GM21390 (cell line): Measurements from ENCODE around the gene ALKBH3.

Experiments used
- ATAC-seq: cut with Tn5 transposase; IDR thresholded peaks from one replicate; pipeline ENCODE4 v1.9.1; 2021; ENCODE audit not compliant: unreplicated experiment

Gene ALKBH3

DNA sequence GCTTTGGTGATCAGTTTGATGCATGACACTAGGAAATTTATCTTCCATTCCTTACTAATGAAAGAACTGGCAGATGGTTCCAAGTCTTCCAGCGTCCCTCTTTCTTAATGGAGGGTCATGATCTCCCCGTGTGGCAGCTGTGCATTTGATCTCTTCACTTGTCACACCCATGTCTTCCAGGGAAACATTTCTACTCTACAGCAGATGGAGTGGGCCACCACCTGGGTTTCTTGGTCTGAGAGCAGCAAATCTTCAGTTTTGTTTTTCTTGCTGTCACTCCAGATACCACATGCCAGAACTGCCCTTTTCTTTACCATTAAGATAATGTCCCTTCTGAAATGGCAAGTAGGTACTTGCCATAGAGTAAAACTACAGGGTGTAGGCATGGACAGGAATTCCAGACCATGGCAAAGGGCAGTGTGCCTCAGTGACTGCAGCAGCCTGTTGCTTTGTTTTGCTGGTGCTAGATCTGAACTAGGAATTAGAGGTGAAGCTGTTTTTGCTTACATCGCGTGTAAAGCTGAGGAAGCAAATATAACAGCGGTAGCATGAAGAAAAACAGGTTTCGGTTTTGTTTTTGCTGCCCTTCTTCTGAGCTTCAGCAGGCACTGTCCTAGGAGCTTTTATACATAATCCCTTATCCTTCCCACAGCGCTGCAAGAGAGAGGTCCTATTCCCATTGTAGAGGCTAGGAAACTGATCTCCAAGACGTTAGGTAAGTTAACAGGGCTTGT lies 41.1 kb downstream of the ALKBH3 start:
- no peak for ATAC-seq

DNA sequence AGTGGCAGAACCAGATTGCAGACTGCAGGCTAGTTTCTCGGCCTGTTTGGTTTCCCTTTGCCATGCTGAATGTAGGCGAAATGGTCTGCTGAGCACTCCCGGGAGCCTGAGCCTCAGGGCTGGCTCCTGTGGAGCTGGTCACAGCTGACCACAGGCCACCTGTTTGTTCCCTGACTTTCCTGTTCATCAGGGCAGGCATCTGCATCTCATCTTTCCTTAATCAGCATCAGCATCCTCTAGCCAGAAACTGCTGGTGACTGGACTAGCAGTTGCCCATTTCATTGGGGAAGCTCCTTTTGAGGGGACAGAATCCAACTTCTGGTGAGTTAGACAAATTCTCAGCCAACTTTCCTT lies 41.6 kb downstream of the ALKBH3 start:
- ATAC-seq, result no peak

DNA sequence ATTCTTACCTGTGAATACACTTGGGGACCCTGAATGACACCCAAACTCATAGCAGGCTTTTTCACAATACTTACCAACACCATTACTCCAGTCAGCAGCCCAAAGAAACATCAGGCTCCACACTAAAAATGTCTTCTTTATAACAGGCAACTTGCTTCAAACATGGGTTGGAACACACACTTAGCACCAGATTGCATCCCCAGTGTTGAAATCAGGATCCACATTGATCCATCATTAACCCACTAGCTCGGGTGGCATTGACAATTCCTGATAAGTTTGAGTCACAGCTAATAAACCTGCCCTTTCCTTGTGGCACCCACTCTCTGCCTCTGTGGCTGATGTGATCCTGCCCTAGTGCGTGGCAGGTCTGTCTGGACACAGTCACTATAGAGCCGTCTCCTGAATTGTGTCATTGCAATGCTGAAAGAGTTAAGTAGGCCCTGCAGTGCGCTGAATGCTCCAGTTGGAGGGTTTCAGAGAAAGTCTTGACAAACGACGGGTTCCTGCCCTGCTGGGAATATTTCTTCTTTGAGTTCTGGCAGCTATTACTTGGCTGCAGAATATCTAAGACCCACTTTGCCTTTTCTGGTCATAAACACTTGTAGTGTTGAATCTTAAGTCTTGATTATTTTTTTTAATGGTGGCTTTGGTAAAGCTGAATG lies 42.2 kb downstream of the ALKBH3 start:
- no peak for ATAC-seq

DNA sequence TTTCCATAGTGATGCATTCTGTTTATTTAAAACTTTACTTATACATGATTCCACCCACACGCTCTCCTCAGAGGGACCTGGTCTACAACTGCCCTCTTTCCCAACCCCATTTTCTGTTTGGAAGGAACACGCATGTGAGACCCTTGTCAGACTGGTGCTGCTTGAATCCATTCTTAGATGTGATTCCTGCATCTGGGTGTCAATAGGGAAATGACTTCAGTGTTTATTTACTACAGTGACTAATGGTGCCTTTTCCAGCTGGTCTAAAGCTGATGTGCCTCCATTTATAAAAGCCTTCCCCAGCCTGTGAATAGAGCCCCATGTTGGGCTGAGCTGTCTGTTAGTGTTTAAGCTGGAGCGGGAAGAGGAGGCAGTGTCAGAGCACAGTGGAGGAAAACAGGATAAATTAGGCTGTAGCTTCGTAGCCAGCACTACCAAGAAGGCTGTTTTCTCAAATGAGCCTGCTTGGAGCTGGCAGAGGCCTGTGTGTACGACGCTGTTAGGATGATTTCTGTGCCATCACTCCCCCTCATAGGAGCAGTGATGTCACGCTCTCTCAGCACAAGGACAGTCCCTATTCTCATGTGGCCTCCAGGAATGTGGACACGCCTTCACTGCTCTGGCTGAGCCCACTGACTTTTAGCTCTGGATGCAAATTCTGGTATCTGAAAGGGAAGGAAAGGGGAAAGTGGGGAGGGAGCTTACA lies 42.9 kb downstream of the ALKBH3 start:
- ATAC-seq, result no peak

DNA sequence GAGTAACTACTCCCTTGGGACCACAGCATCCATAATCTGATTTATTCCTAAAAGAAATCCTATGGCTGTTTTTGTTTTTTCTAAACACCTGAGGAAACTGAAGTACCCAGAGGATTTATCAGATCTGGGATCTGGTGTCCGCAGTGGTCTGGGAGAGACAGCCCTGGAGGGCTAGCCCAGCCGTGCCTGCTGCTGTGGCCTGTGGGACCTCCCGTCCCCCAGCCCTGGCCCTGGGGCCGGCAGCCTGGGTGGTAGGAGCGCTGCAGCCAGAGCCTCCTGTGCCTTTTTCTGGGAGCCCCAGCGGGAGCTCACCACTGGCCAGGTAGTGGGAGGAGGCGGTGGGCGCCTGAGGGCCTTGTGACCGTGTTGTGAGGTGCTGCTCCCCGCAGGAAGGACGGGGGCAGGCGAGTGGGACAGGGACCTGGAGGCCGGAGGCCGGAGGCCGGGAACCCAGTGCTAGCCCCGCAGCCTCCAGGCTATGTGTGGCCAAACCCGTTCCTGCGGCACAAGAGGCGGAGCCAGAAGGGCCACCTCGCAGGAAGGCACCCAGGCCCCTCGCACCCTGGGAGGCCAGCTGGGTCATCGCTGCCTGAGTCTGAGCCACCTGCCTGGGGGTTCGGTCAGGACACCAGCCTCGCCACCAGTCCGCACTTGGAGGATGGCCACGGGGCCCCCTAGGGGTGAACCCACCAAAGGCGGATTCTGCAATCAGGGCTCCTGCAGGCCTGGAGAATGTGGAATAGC lies 43.7 kb downstream of the ALKBH3 start:
- ATAC-seq, result no peak

DNA sequence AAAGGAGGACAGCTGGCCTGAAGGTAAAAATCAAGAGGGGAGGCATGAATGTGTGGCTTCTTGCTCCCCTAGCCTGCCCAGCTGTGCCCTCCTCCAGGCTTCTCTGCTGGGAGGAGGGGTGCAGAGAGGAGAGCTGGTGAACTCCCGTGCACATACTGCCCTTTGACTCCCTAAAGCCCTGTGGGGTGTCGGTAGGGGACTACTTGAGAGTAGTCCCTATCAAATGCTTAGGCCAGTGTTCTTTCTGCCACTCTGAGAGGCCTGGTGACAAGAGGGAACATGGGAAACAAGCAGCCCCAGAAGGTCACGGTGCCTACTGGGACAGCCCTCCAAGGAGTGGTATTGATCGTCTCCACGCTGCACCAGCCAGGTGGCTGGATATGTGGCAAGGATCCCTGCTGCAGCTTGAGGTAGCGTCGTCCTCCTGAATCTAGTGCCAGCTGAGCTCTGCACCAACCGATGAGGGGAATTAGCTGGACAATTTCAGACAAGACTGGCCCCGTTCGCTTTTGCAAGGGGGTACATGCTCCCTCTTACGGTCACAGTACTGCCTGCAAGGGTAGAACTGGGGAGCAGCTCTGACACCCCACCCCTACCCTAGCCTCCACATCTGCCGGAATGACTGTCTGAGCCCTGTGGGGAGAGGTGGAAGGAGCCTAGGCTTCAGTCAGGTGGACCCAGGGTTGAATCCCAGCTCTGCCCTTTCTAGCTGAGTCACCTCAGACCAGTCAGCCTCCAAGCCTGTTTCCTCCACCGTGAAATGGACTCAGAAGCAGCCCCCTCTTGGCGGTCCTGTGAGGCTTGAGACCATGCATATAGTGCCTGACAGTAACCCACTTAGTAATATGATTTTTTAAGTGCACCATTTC lies 44.7 kb downstream of the ALKBH3 start:
- ATAC-seq, result no peak

DNA sequence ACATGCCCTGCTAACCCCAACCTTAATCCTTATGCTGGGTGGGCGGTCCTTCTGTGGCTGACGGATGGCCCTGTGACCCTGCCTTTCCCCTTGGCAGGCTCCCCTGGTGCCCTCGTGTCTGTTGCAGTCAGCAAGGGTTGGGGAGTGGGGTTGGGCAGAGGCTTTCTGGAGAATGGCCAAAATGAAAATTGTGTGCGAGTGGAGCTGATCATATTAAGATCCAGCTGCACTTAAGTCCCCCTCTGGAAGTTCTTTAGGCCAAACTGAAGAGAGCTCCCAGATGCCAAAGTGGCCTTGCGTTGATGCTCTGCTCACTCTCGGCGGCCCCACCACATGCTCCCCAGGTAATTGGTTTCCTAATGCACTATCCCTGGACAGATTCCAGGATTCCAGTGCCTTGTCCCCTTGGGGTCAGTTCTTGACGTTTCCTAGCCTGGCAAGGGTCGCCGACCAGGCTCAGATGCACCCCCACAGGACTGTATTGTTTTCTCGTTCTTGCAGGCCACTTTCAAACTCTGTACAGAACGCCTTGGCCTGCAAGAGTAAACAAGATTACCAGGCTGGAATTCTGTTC lies 45.4 kb downstream of the ALKBH3 start:
- ATAC-seq, result no peak

DNA sequence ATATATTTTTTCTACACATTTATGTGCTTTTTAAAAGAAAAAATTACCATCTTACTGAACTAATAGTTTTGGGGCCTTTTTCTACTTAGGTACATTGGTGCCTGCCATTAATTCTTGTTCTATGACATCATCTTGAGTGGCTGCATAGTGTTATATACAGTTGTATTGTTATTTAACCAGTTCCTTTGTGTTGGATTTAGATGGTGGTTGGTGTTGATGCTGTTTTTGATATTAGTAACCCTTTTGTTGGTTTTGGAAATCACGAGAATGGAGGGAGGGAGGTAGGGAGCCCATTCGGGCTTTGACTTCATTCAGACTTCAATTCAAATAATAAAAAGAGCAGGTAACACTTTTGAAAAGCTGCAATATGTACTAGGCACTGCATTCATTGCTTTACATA lies 46.4 kb downstream of the ALKBH3 start:
- ATAC-seq, result no peak

DNA sequence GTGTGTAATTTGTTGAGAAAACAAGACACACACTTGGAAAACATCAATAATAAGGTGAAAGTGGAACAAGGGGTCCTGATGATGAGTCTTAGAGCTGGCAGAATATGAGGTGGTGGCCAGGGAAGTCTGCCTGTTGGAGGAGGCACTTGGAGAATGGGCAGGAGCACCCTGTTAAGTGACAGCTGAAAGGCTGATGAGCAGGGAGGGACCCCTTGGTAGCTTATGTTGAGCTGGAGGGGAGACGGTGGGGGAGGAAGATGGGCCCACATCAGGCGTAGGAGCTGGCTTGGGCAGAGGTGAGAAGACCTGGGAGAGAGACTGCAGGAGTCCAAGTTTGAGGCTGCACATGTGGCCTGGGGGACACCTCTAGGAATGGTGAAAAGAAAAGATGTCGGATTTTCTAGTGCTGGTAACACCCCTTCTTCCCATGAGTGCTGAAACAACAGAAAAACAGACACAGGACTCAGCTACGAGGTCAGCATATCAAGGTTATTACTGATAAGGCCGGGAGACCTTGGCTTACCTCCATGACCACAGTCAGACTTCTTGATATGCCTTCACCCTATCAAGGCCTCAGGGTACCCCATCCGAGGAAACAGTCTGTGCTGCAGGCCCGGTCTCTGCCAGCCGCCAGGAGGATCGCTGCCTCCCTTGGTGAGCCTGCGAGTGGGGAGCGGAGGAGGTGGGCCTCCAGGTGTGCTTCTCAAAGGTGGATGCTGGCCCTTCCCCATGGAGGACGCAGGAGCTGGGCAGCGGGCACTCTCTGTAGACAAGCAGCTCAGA lies 47.5 kb downstream of the ALKBH3 start:
- ATAC-seq, result no peak

DNA sequence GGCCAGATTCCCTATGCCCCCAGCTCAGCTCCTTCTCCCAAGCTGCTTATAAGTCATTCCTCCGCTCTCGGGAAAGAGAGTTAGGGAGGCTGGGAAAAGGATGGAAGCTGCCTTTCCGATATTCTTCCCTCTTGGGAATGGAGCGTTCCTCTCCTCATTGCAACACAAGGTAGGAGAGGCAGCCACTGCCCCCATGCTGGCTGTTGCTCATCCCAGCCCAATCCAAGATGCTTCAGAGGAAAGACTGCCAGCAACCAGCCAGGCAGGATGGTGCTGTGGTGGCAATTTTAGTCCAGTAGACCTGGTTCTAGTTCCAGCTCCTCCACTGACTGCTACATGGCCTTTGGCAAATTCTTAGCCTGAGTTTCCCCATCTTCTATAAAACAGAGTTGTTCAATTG lies 48.1 kb downstream of the ALKBH3 start:
- no peak for ATAC-seq

DNA sequence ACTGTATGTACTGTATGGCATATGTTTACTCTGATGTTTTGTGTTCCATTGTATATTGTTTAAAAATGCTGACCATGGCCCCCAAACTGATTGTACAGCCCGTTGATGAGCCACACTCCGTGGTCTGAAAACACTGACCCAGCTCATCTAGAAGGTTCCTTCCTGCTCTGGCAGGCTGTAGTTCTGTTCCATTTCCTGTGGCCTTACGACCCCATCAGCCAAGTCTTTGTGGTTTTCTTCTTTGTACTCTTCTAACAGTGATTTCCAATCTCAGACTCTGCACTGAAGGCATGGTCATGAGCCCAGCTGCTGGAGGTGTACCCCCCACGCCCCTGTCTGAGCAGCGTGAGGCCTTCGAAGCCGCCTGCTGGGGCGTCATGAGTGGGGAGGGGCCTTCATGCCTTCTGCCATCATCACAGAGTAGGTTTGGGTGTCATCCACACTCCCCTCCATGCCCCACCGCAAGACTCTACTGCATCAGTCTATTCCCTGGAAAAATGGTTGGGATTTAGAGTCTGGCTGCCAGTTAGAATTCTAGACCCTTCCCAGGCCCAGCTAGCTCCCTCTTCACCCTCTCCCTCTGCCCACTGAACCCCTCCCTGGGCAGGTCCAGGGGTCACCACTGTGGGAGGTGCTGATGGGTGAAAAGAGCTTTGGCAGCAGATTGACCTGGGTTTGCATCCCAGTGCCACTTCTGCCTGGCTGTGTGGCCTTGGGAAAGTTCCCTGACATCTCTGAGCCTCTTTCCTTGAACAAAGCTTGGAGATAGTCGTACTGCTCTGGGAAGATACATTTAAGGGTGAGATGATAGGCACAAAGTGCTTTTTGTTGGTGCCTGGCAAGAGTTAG lies 50.5 kb downstream of the ALKBH3 start:
- no peak for ATAC-seq

DNA sequence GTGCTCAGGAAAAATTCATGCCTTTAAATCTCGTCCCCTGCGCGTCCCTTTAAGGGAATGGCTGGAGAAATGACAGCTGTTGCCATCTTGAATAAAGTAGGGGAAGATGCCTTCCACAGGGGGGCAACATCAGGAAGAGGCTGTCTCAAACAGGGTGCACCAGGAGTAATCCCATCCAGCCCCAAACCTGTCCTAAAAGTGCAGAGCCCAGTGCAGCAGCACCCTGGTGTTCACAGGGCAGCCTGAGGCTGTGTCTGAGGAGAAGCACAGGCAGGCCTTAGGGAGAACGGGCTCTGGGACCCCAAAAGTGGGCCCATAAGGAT lies 51.0 kb downstream of the ALKBH3 start:
- no peak for ATAC-seq

DNA sequence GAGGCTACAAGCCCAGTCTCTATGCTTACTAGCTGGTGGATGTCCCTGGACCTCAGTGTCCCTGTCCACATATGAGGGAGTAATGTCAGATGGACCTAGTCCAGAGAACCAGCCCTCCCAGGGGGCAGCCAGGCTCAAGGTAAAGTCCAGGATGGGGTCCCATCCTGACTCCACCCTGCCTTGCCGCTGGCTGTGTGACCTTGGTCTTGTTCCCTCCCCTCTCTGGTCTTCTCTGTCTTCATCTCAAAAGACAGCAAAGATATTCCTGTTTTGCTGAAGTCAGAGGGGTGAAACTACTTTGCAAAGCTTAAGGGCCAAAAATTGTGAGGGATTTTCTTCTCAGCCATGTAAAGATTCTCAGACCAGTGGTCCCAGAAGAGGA lies 52.6 kb downstream of the ALKBH3 start:
- ATAC-seq, result no peak

DNA sequence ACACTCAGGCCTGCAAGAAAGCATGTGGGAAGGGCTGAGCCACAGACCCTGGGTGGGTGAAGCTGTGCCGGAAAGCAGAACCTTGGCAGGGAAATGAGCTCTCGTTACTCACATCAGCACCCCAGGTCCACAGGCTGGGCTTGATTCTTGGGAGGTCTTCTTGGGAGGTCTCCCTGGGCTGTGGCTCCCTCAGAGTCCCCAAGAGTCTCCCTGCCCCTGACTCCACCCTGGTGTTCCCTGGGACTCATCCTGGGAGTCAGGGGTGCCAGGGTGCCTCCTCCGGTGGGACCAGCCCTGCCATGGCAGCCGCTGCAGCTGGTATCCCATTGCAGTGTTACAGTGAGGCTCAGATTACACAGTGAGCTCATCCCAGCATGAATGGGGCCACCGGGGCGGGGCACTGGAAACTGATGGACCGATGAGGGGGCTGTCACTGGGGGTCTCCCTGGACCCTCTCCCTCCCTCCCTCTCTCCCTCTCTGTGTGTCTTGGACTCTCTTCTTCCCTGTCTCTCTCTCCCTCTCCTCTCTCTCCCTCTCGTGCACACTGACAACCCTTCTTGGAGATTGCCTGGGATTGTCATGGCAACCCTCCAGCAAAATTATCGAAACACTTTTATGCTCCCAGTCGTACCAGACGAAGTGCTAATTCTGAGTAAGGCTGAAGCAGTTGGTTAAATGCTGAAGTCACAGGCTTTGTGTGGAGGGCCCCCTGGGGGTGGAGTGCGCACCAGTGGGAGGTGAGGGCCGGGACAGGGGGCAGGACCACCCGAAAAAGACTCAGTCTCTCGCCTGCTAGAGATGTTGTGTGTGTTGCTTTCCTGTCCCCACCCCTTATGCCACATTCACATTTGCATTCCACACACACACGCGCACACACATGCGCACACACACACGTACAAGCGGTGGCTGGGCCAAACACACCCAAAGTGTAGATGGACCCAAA lies 53.2 kb downstream of the ALKBH3 start:
- ATAC-seq, result no peak

DNA sequence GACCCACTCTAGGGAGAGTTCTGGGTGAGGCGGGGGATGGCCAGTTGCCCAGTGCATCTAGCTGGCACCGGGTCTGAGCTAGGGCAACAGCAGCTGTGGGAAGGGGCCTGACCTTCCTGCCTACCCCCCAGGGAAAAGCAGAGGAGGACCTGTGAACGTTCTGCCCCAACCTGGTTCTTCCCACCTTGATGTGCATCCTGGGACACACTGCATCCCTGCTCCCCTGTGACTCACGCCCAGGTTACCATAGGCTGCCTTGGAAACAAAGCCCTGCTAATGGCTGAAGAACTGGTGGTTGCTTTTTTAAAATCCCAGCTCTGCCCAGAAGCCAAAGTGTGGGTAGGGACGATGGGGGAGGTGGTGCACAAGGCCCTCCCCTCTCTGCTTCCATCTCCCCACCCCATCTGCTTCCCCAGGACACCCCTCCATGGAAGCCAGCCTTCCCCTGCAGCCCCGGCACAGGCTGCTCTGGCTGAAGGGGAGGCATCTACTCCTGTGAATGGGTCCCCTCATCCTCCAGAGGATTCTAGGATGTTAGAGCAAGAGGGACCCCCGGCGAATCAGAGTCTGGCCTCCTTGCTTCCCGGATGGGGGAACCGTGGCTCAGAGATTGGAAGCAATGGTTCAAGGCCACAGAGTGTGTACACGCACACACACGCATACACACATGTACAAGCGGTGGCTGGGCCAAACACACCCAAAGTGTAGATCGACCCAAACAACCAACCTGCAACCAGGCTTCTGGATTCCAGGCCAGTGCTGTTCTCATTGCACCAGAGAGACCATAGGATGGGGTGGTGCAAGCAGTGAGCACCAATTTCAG lies 54.2 kb downstream of the ALKBH3 start:
- ATAC-seq, result no peak

DNA sequence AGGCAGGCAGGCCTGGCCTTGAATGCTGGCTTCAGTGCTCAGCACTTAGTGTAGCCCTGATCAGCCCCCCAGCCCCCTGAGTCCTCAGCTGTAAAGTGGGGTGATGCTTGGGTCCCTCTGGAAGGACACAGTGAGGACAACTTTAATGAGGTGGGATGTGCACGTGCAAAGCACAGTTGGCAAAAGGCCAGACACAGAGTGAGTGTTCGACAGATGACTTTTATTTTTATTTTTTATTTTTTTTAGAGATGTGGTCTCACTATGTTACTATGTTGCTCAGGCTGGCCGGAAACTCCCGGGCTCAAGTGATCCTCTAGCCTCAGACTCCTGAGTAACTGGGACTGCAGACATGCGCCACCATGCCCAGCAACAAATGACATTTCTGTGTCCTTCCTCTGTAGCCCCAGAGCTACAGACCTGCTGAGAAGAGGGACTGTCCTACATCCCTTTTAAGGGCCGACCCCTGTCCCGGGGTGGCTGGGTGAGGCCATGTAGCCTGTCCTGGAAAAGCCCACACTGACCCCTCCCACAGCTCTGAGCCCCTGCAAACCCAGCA lies 54.9 kb downstream of the ALKBH3 start:
- no peak for ATAC-seq

DNA sequence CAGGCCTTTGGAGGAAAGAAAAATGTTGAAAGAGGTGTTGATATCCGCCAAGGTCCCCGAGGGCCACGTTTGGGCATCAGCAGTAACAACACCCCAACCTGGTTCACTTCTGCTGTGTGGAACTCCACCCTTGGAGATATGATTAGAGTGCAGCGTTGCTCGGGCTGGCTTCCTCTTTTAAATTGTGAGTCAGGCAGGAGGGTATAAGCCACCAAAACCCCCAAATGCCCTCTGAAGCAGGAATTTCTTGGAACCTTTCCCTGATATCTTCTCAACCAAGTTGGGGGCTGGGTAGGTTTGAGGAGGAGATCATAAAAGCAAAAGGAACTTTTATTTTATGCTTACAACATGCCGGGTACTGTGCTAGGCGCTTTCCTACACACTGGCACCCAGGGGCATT lies 55.4 kb downstream of the ALKBH3 start:
- ATAC-seq, result no peak
